Loucy (cell line): ENCODE data around the gene TPMT.

ENCODE experiments used
- EZH2phosphoT487 ChIP-seq: fragments of 200-600 bp; IDR thresholded peaks from 2 replicates; pipeline ENCODE4 v1.6.1; 2018; ENCODE audit warnings: antibody characterized with exemption, mild to moderate bottlenecking, moderate library complexity, borderline replicate concordance
- TF ChIP-seq, protein P1 (sequence below): fragments of 200-600 bp; sonication (generic); conservative IDR thresholded peaks from 2 replicates; pipeline ENCODE4 v1.5.1; 2014; ENCODE audit warnings: mild to moderate bottlenecking, antibody characterized with exemption, low read length

- TF ChIP-seq, protein P1, sequence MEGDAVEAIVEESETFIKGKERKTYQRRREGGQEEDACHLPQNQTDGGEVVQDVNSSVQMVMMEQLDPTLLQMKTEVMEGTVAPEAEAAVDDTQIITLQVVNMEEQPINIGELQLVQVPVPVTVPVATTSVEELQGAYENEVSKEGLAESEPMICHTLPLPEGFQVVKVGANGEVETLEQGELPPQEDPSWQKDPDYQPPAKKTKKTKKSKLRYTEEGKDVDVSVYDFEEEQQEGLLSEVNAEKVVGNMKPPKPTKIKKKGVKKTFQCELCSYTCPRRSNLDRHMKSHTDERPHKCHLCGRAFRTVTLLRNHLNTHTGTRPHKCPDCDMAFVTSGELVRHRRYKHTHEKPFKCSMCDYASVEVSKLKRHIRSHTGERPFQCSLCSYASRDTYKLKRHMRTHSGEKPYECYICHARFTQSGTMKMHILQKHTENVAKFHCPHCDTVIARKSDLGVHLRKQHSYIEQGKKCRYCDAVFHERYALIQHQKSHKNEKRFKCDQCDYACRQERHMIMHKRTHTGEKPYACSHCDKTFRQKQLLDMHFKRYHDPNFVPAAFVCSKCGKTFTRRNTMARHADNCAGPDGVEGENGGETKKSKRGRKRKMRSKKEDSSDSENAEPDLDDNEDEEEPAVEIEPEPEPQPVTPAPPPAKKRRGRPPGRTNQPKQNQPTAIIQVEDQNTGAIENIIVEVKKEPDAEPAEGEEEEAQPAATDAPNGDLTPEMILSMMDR: no peak
- TF ChIP-seq EZH2phosphoT487: no peak
Observed at GRCh38 chr6:18189196-18189595, 34.3 kb upstream of the TPMT start.
